AG08396 (cell line): ENCODE data around the gene IL1RL2.

Experiments
- DNase-seq: peaks from one replicate; pipeline ENCODE4 v3.0.0; 2012; ENCODE audit warnings: low spot score, mixed read lengths

Gene IL1RL2

GRCh38 chr2:102194609-102195268 is 7.9 kb downstream of the IL1RL2 start:
- no peak for DNase-seq

- no peak for DNase-seq
These were observed 10.7 kb downstream of the IL1RL2 start for GRCh38 chr2:102197389-102198137.

GRCh38 chr2:102200539-102200938 is 13.7 kb downstream of the IL1RL2 start:
- no peak for DNase-seq

GRCh38 chr2:102204638-102205037 is 17.8 kb downstream of the IL1RL2 start:
- no peak for DNase-seq

- no peak for DNase-seq
These were observed 20.0 kb downstream of the IL1RL2 start for GRCh38 chr2:102206666-102207341.

GRCh38 chr2:102208774-102209173 is 22.0 kb downstream of the IL1RL2 start:
- DNase-seq = no peak

GRCh38 chr2:102209474-102209873 is 22.7 kb downstream of the IL1RL2 start:
- no peak for DNase-seq

- no peak for DNase-seq
These were observed 30.2 kb downstream of the IL1RL2 start for GRCh38 chr2:102217032-102217431.

GRCh38 chr2:102224824-102225739 is 38.3 kb downstream of the IL1RL2 start:
- no peak for DNase-seq

- DNase-seq = no peak
These were observed 39.3 kb downstream of the IL1RL2 start for GRCh38 chr2:102226171-102226570.

- no peak for DNase-seq
These were observed 40.0 kb downstream of the IL1RL2 start for GRCh38 chr2:102226612-102227391.

GRCh38 chr2:102229141-102229769 is 42.4 kb downstream of the IL1RL2 start:
- DNase-seq = no peak

GRCh38 chr2:102230410-102230909 is 43.6 kb downstream of the IL1RL2 start:
- no peak for DNase-seq

GRCh38 chr2:102233132-102233884 is 46.5 kb downstream of the IL1RL2 start:
- no peak for DNase-seq

- no peak for DNase-seq
These were observed 48.2 kb downstream of the IL1RL2 start for GRCh38 chr2:102235042-102235473.

- no peak for DNase-seq
These were observed 48.7 kb downstream of the IL1RL2 start for GRCh38 chr2:102235491-102235890.

- DNase-seq = no peak
These were observed 49.3 kb downstream of the IL1RL2 start for GRCh38 chr2:102236132-102236531.

GRCh38 chr2:102237176-102237575 is 50.4 kb downstream of the IL1RL2 start:
- DNase-seq = no peak

- DNase-seq = peak; percentile 34
These were observed 51.4 kb downstream of the IL1RL2 start for GRCh38 chr2:102238039-102238756.
